ENCODE measurements around the gene SCRN1.

SCRN1 gene

DNA sequence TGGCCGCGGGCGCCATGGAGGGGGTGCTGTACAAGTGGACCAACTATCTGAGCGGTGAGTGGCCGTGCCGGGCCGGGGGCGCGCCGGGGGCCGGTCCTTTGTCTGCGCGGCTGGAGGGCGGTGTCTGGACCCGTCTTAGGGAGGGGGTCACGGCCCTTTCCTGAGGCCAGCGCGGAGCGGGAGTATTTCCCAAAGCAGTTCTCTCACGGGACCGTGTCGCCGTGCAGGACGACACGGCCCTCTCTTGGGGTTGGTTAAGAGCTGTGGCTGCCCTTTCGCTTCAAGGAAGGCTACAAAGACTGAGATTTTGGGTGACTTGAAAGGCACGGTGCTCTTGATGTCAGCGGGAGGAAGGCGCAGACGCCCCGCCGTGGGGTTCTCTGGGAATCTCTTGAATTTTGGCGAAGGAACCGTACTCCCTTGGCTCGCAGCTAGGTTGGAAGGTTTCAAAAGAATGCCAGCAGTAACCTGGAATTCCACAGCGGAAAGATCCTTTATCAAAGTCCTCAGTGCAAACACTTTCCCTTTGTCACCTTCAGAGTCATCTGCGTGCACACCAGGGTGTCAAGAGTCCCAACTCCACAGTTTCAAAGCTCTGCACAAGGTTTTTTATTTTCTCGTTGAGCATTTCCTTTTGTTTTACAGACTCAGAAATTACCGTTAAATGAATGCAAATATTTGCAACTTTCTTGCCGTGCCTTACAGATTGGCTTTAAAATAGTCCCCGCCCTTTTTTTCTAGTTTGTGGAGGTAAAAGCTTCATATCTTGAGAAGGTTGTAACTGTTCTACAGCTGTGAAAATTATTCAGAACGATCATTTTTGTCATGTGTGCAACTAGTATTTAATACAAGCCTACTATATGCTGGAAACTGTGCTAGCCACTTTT lies 39.4 kb upstream of the SCRN1 start:
- peak; percentile 18 for TF ChIP-seq CTCF (IDR thresholded peaks at IDR 0.05; ENCODE audit: low read length, missing control alignments)
- peak; percentile 37 for DNase-seq (ENCODE audit: low read depth)

DNA sequence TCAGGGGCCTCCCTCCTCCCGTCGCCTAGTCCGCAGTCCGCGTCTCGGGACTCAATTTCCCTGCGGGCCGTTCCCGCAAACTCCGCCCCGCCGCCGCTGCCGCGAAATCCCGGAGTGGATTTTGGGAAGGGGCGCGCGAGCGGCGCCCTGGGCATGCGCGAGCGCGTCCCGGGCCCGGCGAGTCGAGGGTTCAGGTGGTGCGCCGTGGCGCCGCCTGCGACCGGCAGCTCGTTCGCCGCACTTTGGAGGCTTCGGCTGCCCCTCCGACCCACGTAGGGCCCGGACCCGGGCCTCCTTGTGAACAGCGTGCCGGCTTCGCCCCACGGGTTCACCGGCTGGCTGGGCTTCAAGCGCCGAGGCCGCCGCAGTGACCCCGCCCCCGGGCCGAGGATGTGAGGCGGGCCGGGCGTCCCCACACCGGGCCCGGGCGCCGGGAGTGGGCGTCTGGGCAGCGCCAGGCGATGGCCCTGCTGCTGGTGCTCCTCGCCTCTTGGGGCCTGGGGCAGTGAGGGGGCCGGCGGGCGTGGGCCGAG lies 38.7 kb upstream of the SCRN1 start, which contains the start of gene PLEKHA8:
Gene PLEKHA8, plus strand, starts transcription at position 197 of the 533 bp plus-strand sequence. CDS start 351 bp downstream, outside the sequence.
- DNase-seq (ENCODE audit: low read depth): peak; percentile 86
- no peak for TF ChIP-seq CTCF (IDR thresholded peaks at IDR 0.05; ENCODE audit: low read length, missing control alignments)
- H3K4me3 ChIP-seq (replicated peaks; ENCODE audit: low read depth, low read length): peak within 1 kb of the TSS; percentile 86

More for the DNA sequence above, 39.4 kb upstream of the SCRN1 start:
- H3K4me3 ChIP-seq (replicated peaks; ENCODE audit: low read depth, low read length): peak overlapping the region; percentile 86

GRCh38 chr7:30027740-30028215 lies 38.2 kb upstream of the SCRN1 start:
- TF ChIP-seq CTCF (IDR thresholded peaks at IDR 0.05; ENCODE audit: low read length, missing control alignments): no peak
- H3K4me3 ChIP-seq (replicated peaks; ENCODE audit: low read depth, low read length): peak overlapping the region; percentile 86
- DNase-seq (ENCODE audit: low read depth): no peak

DNA sequence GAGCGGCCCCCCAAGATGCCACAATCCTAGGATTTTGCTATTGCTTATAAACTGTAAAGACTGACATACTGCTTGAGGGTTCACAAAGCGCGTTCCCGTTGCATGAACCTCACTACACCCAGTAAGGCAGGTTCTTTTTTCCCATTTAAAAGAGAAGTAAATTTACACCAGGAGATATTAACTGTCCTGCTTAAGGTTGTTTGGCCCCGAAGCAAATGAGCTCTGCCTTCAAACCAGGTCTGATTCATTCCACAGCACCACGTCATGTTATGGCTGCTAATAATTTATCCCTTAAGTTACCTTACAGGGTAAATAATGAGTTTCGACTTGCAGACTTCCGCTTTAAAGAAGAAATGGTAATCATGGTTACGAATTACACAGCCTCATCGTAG lies 37.5 kb upstream of the SCRN1 start:
- peak overlapping the region; percentile 86 for H3K4me3 ChIP-seq (replicated peaks; ENCODE audit: low read depth, low read length)
- no peak for TF ChIP-seq CTCF (IDR thresholded peaks at IDR 0.05; ENCODE audit: low read length, missing control alignments)
- DNase-seq (ENCODE audit: low read depth): peak; percentile 48

DNA sequence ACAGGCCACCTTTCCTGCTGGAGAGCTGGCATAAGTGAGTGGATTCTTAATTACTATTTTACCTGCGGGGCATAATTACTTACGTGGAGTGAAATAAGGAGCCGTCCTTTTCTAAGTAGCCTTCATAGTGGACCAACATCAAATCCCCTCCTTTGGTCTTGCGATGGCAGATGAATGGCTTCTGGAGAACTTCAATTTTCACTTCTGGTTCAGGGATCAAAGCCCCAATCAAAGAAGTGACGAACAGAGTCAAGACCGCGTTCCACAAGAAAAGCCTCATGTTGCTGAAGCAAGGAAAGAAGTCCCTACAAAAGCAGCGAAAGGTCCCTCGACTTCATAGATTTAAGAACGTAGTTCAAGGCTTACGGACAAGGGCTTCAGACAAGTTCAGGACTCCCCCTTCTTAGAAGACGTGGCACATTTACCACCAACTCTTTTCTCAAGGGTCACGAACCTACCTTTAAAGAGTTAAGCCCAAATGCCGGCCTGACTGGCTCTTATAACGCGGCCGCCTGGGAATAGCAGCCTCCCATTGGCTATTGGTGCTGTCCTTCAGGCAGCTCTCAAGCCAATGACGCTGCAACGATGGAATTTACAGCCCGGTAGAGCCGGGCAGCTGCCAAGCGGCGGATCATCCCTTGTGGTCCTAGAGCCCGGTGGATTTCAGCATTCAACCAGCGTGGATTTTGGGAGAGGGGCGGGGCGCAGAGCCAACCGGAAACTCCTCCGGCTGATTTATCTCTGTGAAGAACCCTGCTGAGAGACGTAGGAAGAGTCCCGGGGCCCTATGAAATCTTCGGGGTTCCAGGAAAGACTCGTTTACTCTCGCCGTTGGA lies 36.8 kb upstream of the SCRN1 start, which contains the start of gene FKBP14:
Gene FKBP14, minus strand, starts transcription at position 474 of the 836 bp plus-strand sequence. Its CDS starts 194 bp downstream, at position 280.
- no peak for TF ChIP-seq CTCF (IDR thresholded peaks at IDR 0.05; ENCODE audit: low read length, missing control alignments)
- H3K4me3 ChIP-seq (replicated peaks; ENCODE audit: low read depth, low read length): peak within 1 kb of the TSS; percentile 86
- peak; percentile 100 for DNase-seq (ENCODE audit: low read depth)

DNA sequence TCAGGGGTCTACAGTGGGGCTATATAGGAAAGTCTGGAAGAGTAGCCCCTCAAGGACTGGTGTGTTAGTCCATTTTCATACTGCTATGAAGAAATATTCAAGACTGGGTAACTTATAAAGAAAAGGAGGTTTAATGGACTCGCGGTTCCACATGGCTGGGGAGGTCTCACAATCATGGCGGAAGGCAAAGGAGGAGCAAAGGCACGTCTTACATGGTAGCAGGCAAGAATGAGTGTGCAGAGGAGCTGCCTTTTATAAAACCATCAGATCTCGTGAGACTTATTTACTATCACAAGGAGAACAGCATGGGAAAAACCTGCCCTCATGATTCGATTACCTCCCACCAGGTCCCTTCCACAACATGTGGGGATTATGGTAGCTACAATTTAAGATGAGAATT lies 33.9 kb upstream of the SCRN1 start:
- no peak for TF ChIP-seq CTCF (IDR thresholded peaks at IDR 0.05; ENCODE audit: low read length, missing control alignments)
- H3K4me3 ChIP-seq (replicated peaks; ENCODE audit: low read depth, low read length): no peak overlapping the region
- no peak for DNase-seq (ENCODE audit: low read depth)

All from fibroblast of pulmonary artery (primary cell).